Measurements from ENCODE around the gene IFNA6. TPM values are rescaled to one million over a fixed set of nuclear protein-coding genes. Genes with fewer than 3 reads are reported as not detected.

Gene IFNA6
- total and polyA plus RNA-seq, 10 of the 15 experiments (the other 5 are each of a cell fraction or from before 2014, with no cell fraction given) = 0.04 TPM; not detected in 9

GRCh38 chr9:21381448-21382339, 31.0 kb upstream of the IFNA6 start (continued):
- peak; percentile 40; the same call in 1 of the 2 replicates for TF ChIP-seq ZNF207 (IDR thresholded peaks at IDR 0.05; ENCODE audit: borderline replicate concordance)
- TF ChIP-seq BMI1 (IDR thresholded peaks at IDR 0.05; ENCODE audit: borderline replicate concordance) = peak; percentile 84
- TF ChIP-seq TBL1XR1 (IDR thresholded peaks at IDR 0.05; ENCODE audit: low read depth, low read length) = peak; percentile 92
- no peak for TF ChIP-seq NR2C2 (IDR thresholded peaks at IDR 0.05; ENCODE audit: borderline replicate concordance, control insufficient read depth, insufficient read length, low read depth)
- TF ChIP-seq YY1 (IDR thresholded peaks at IDR 0.05; ENCODE audit: low read depth, low read length) = peak; percentile 52; the same call in 1 of the 2 replicates
- TF ChIP-seq RBBP5 (conservative IDR thresholded peaks at IDR 0.05) = no peak
- TF ChIP-seq KDM1A (IDR thresholded peaks at IDR 0.05; ENCODE audit: borderline replicate concordance) = no peak
- no peak for TF ChIP-seq TARDBP (IDR thresholded peaks at IDR 0.05; ENCODE audit: borderline replicate concordance)
- TF ChIP-seq MTA2 (IDR thresholded peaks at IDR 0.05; ENCODE audit: low read depth) = peak; percentile 92
- peak; percentile 77 for TF ChIP-seq RELA (IDR thresholded peaks at IDR 0.05; ENCODE audit: borderline replicate concordance, partially characterized antibody)
- 0 out of 2 replicates have a peak, but pooled peaks have one; percentile 52 for TF ChIP-seq PAX5 (IDR thresholded peaks at IDR 0.05; ENCODE audit: borderline replicate concordance, low read depth, low read length)
- no peak for TF ChIP-seq HDGF (IDR thresholded peaks at IDR 0.05)
- TF ChIP-seq NR2C1 (IDR thresholded peaks at IDR 0.05) = no peak
- TF ChIP-seq SP1 (IDR thresholded peaks at IDR 0.05; ENCODE audit: low read depth, low read length) = no peak
- no peak for TF ChIP-seq E2F4 (IDR thresholded peaks at IDR 0.05; ENCODE audit: low read depth, low read length)
- 0 out of 2 replicates have a peak, but pooled peaks have one; percentile 10 for TF ChIP-seq SMARCA5 (IDR thresholded peaks at IDR 0.05)
- TF ChIP-seq KAT2A (conservative IDR thresholded peaks at IDR 0.05; ENCODE audit: control insufficient read depth, low read depth, low read length) = no peak
- TF ChIP-seq SRF (IDR thresholded peaks at IDR 0.05; ENCODE audit: low read depth in 2 of 2, low read length in 2 of 2) = 0 out of 4 replicates have a peak, but pooled peaks of 1 of the 2 experiments have one; percentile 24
- no peak; the same call in 1 of the 2 replicates for TF ChIP-seq TCF7 (IDR thresholded peaks at IDR 0.05; ENCODE audit: borderline replicate concordance)
- peak; percentile 93 for TF ChIP-seq MXI1 (IDR thresholded peaks at IDR 0.05; ENCODE audit: low read depth, low read length)
- TF ChIP-seq PML (IDR thresholded peaks at IDR 0.05; ENCODE audit: low read length) = peak; percentile 76; the same call in 1 of the 2 replicates
- peak; percentile 92 for TF ChIP-seq SKIL (IDR thresholded peaks at IDR 0.05; ENCODE audit: low read depth, poor library complexity, severe bottlenecking)
- peak; percentile 98; the same call in 1 of the 2 replicates for TF ChIP-seq RB1 (IDR thresholded peaks at IDR 0.05; ENCODE audit: borderline replicate concordance)
- no peak for TF ChIP-seq HDAC2 (IDR thresholded peaks at IDR 0.05)
- TF ChIP-seq ZBED1 (IDR thresholded peaks at IDR 0.05; ENCODE audit: borderline replicate concordance) = peak; percentile 84
- no peak for TF ChIP-seq IRF5 (IDR thresholded peaks at IDR 0.05; ENCODE audit: borderline replicate concordance)
- TF ChIP-seq ETV6 (conservative IDR thresholded peaks at IDR 0.05 in 1 of 2, IDR thresholded peaks at IDR 0.05 in 1 of 2; ENCODE audit: borderline replicate concordance in 1 of 2, low read depth in 1 of 2) = peak in 1 of 2 experiments; percentile 64; a peak in 1 of 4 replicates
